ENCODE results near the gene DAAM2.
A peak's percentile ranks its signal among the peaks of the same experiment; 100 is the strongest.

The DAAM2 gene

GRCh38 chr6:39791850-39792539 lies at the start of gene DAAM2:
Gene DAAM2, plus strand, starts transcription at chr6:39792376. Its CDS starts 63,927 bp downstream, at chr6:39856303.
- H3K4me3 ChIP-seq (ENCODE audit: low read depth in 1 of 2, low read length in 2 of 2) = peak within 1 kb of the TSS; percentile 57 to 91
- peaks cover 31% of the 10 kb centered on the region for H3K4me1 ChIP-seq (ENCODE audit: insufficient read depth, low read length)
- no peaks in the 10 kb centered on the region for H3K27me3 ChIP-seq (ENCODE audit: control insufficient read depth in 1 of 2, insufficient read depth in 2 of 2, low read length in 2 of 2)
- H3K9me3 ChIP-seq (ENCODE audit: low read length) = no peaks in the 10 kb centered on the region
- H3K36me3 ChIP-seq (ENCODE audit: insufficient read depth, low read length) = no peaks in the 10 kb centered on the region
- H3K27ac ChIP-seq (ENCODE audit: low read depth, low read length) = peak within 1 kb of the TSS; percentile 73
- H3K9ac ChIP-seq (ENCODE audit: low read length) = peak within 1 kb of the TSS; percentile 77

DNA sequence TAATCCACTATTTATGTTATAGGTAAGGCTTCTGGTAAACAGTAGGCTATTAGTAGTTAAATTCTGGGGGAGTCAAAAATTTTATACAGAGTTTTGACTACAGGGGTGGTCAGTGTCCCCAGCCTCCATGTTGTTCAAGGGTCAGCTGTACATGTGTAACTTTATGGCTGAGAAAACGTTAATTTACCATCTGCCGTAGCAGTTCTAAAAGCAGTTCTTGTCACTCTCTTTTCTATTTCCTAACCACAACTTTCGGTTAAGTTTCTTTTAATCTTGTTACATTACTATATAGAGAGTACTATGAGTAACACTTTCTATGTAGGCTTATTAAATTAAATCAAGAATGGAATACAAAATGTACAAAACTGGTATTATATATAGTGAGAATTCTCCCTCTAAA lies 45.4 kb upstream of the DAAM2 start:
- Histone ChIP-seq H3K9me3 (ENCODE audit: low read length) (no peaks in the 10 kb centered on the region), H3K9ac (ENCODE audit: low read length) (no peak overlapping the region), H3K4me1 (ENCODE audit: insufficient read depth, low read length) (no peaks in the 10 kb centered on the region), H3K36me3 (ENCODE audit: insufficient read depth, low read length) (no peaks in the 10 kb centered on the region), H3K4me3 (ENCODE audit: low read depth in 1 of 2, low read length in 2 of 2) (no peak overlapping the region), H3K27me3 (ENCODE audit: control insufficient read depth in 1 of 2, insufficient read depth in 2 of 2, low read length in 2 of 2) (no peaks in the 10 kb centered on the region), H3K27ac (ENCODE audit: low read depth, low read length) (no peak overlapping the region)

DNA sequence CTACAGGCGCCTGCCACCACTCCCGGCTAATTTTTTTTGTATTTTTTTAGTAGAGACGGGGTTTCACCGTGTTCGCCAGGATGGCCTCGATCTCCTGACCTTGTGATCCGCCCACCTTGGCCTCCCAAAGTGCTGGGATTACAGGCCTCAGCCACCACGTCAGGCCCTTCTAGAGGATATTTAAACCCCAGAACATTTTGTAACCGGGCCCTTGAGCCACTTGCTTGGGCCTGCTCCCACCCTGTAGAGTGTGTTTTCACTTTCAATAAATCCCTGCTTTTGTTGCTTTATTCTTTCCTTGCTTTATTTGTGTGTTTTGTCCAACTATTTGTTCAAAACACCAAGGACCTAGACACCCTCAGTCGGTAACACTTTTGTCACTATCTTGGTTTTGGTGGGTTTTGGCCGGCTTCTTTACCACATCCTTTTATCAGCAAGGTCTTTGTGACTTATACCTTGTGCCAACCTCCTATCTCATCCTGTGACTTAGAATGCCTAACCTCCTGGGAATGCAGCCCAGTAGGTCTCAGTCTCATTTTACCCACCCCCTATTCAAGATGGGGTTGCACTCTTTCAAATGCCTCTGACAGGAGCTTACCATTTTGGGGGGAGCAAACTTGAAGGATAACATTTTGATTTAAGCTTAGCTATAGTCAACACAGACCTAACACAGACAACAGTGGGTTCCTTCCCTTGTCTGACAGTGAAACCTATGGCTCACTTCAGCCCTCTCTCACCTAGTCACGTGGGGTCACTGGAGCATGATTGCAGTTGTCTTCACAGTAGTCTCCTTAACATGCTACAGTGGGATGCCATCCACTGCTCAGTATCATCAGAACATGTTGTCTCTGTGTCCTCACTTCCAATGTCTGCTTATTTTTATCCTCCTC lies 39.1 kb upstream of the DAAM2 start:
- Histone ChIP-seq H3K9ac (ENCODE audit: low read length) (no peak overlapping the region), H3K9me3 (ENCODE audit: low read length) (no peaks in the 10 kb centered on the region), H3K27me3 (ENCODE audit: control insufficient read depth in 1 of 2, insufficient read depth in 2 of 2, low read length in 2 of 2) (no peaks in the 10 kb centered on the region), H3K27ac (ENCODE audit: low read depth, low read length) (no peak overlapping the region), H3K4me1 (ENCODE audit: insufficient read depth, low read length) (peaks cover 4% of the 10 kb centered on the region), H3K36me3 (ENCODE audit: insufficient read depth, low read length) (no peaks in the 10 kb centered on the region), H3K4me3 (ENCODE audit: low read depth in 1 of 2, low read length in 2 of 2) (no peak overlapping the region)

GRCh38 chr6:39753725-39754045 lies 38.5 kb upstream of the DAAM2 start:
- no peaks in the 10 kb centered on the region for H3K36me3 ChIP-seq (ENCODE audit: insufficient read depth, low read length)
- no peak overlapping the region for H3K4me3 ChIP-seq (ENCODE audit: low read depth in 1 of 2, low read length in 2 of 2)
- H3K27ac ChIP-seq (ENCODE audit: low read depth, low read length) = no peak overlapping the region
- H3K9me3 ChIP-seq (ENCODE audit: low read length) = no peaks in the 10 kb centered on the region
- no peaks in the 10 kb centered on the region for H3K27me3 ChIP-seq (ENCODE audit: control insufficient read depth in 1 of 2, insufficient read depth in 2 of 2, low read length in 2 of 2)
- H3K9ac ChIP-seq (ENCODE audit: low read length) = no peak overlapping the region
- H3K4me1 ChIP-seq (ENCODE audit: insufficient read depth, low read length) = peaks cover 4% of the 10 kb centered on the region

- Histone ChIP-seq H3K9me3 (ENCODE audit: low read length) (no peaks in the 10 kb centered on the region), H3K4me1 (ENCODE audit: insufficient read depth, low read length) (peaks cover 4% of the 10 kb centered on the region), H3K27me3 (ENCODE audit: control insufficient read depth in 1 of 2, insufficient read depth in 2 of 2, low read length in 2 of 2) (no peaks in the 10 kb centered on the region), H3K9ac (ENCODE audit: low read length) (no peak overlapping the region), H3K4me3 (ENCODE audit: low read depth in 1 of 2, low read length in 2 of 2) (no peak overlapping the region), H3K36me3 (ENCODE audit: insufficient read depth, low read length) (no peaks in the 10 kb centered on the region), H3K27ac (ENCODE audit: low read depth, low read length) (no peak overlapping the region)
Measured at GRCh38 chr6:39754514-39755115, 37.6 kb upstream of the DAAM2 start.

- Histone ChIP-seq H3K4me1 (ENCODE audit: insufficient read depth, low read length) (peaks cover 4% of the 10 kb centered on the region), H3K9me3 (ENCODE audit: low read length) (no peaks in the 10 kb centered on the region), H3K36me3 (ENCODE audit: insufficient read depth, low read length) (no peaks in the 10 kb centered on the region), H3K4me3 (ENCODE audit: low read depth in 1 of 2, low read length in 2 of 2) (no peak overlapping the region), H3K27me3 (ENCODE audit: control insufficient read depth in 1 of 2, insufficient read depth in 2 of 2, low read length in 2 of 2) (no peaks in the 10 kb centered on the region), H3K9ac (ENCODE audit: low read length) (no peak overlapping the region), H3K27ac (ENCODE audit: low read depth, low read length) (no peak overlapping the region)
Measured at GRCh38 chr6:39755231-39755630, 36.9 kb upstream of the DAAM2 start.

GRCh38 chr6:39756582-39756981 lies 35.6 kb upstream of the DAAM2 start:
- Histone ChIP-seq H3K27ac (ENCODE audit: low read depth, low read length) (no peak overlapping the region), H3K4me3 (ENCODE audit: low read depth in 1 of 2, low read length in 2 of 2) (no peak overlapping the region), H3K36me3 (ENCODE audit: insufficient read depth, low read length) (no peaks in the 10 kb centered on the region), H3K4me1 (ENCODE audit: insufficient read depth, low read length) (peaks cover 4% of the 10 kb centered on the region), H3K9ac (ENCODE audit: low read length) (no peak overlapping the region), H3K9me3 (ENCODE audit: low read length) (no peaks in the 10 kb centered on the region), H3K27me3 (ENCODE audit: control insufficient read depth in 1 of 2, insufficient read depth in 2 of 2, low read length in 2 of 2) (no peaks in the 10 kb centered on the region)

- Histone ChIP-seq H3K9me3 (ENCODE audit: low read length) (no peaks in the 10 kb centered on the region), H3K4me1 (ENCODE audit: insufficient read depth, low read length) (peaks cover 4% of the 10 kb centered on the region), H3K27me3 (ENCODE audit: control insufficient read depth in 1 of 2, insufficient read depth in 2 of 2, low read length in 2 of 2) (no peaks in the 10 kb centered on the region), H3K4me3 (ENCODE audit: low read depth in 1 of 2, low read length in 2 of 2) (no peak overlapping the region), H3K36me3 (ENCODE audit: insufficient read depth, low read length) (no peaks in the 10 kb centered on the region), H3K9ac (ENCODE audit: low read length) (no peak overlapping the region), H3K27ac (ENCODE audit: low read depth, low read length) (no peak overlapping the region)
Measured at GRCh38 chr6:39758905-39759605, 33.1 kb upstream of the DAAM2 start.

GRCh38 chr6:39760226-39760952 lies 31.8 kb upstream of the DAAM2 start:
- H3K27ac ChIP-seq (ENCODE audit: low read depth, low read length) = no peak overlapping the region
- no peaks in the 10 kb centered on the region for H3K36me3 ChIP-seq (ENCODE audit: insufficient read depth, low read length)
- H3K27me3 ChIP-seq (ENCODE audit: control insufficient read depth in 1 of 2, insufficient read depth in 2 of 2, low read length in 2 of 2) = no peaks in the 10 kb centered on the region
- no peaks in the 10 kb centered on the region for H3K9me3 ChIP-seq (ENCODE audit: low read length)
- H3K9ac ChIP-seq (ENCODE audit: low read length) = no peak overlapping the region
- no peak overlapping the region for H3K4me3 ChIP-seq (ENCODE audit: low read depth in 1 of 2, low read length in 2 of 2)
- H3K4me1 ChIP-seq (ENCODE audit: insufficient read depth, low read length) = no peaks in the 10 kb centered on the region

DNA sequence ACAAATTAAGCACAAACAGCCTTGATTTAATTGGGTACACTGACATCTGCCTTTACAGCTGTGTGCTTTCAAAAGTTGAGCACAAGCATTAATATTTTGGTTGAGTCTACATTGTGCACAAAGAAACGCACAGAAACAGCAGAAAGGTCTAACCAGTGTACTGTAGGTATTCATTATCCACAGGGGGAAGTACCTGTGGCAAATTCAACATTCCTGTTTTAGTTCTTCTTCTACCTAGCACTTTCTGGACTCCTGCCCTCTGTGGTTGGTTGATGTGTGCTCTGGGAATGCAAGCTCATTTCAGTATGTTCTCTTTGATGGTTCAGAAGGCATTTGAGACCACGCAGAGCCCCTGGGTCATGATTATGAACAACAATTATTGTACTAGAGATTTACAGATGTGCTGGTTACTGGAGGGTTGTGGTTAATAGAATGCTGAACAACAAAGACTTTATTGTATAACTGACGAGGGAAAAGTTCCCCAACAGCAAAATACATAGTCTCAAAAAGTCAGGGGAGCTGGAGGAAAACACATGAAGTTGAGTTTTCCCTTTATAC lies 26.6 kb upstream of the DAAM2 start:
- Histone ChIP-seq H3K4me1 (ENCODE audit: insufficient read depth, low read length) (no peaks in the 10 kb centered on the region), H3K9ac (ENCODE audit: low read length) (no peak overlapping the region), H3K4me3 (ENCODE audit: low read depth in 1 of 2, low read length in 2 of 2) (no peak overlapping the region), H3K27ac (ENCODE audit: low read depth, low read length) (no peak overlapping the region), H3K36me3 (ENCODE audit: insufficient read depth, low read length) (no peaks in the 10 kb centered on the region), H3K9me3 (ENCODE audit: low read length) (no peaks in the 10 kb centered on the region), H3K27me3 (ENCODE audit: control insufficient read depth in 1 of 2, insufficient read depth in 2 of 2, low read length in 2 of 2) (no peaks in the 10 kb centered on the region)

Data from muscle layer of colon (tissue), 2 donors.